Fibroblast of villous mesenchyme (primary cell): ENCODE measurements around the gene PGAM5. TPM values are rescaled to one million over a fixed set of nuclear protein-coding genes. Genes with fewer than 3 reads are reported as not detected.

ENCODE experiments used
- small RNA-seq: library from RNA; depleted of rRNA; stranded (forward); fragments of <200 nt; gene quantifications from one replicate; pipeline ENCODE3, GENCODE V24; 2012
- total RNA-seq: library from RNA; depleted of rRNA; stranded (reverse); fragments of >200 nt; gene quantifications from 2 replicates; pipeline ENCODE4 v1.2.3, GENCODE V29; 2012

PGAM5 gene
- total RNA-seq, 1 donor = 39.3 TPM

Small RNAs within 50 kb of the gene (small RNA-seq; reads per million reads assigned to genes)
- not detected for gene RNA5SP379

Other genes starting within 250 kb of the PGAM5 start
- 3.9 and 42.5 TPM in 2 replicates for gene FBRSL1, start 220.7 kb upstream of the PGAM5 start, total RNA-seq
- gene LRCOL1, start 100.3 kb upstream of the PGAM5 start, total RNA-seq = 0.32 TPM in 1 of 2 replicates, not detected in the other
- gene P2RX2, start 92.1 kb upstream of the PGAM5 start, total RNA-seq = not detected in 2 replicates
- gene POLE, start 23.5 kb upstream of the PGAM5 start, total RNA-seq = 21.9 and 26.3 TPM in 2 replicates
- 10.8 and 16.4 TPM in 2 replicates for gene PXMP2, start 23.3 kb upstream of the PGAM5 start, total RNA-seq
- 94.4 and 118 TPM in 2 replicates for gene ANKLE2, start 51.0 kb downstream of the PGAM5 start, total RNA-seq
- 133 and 148 TPM in 2 replicates for gene GOLGA3, start 118.0 kb downstream of the PGAM5 start, total RNA-seq
- gene CHFR, start 176.8 kb downstream of the PGAM5 start, total RNA-seq = 48.8 and 51.9 TPM in 2 replicates
- 7.7 and 14.2 TPM in 2 replicates for gene ZNF605, start 245.5 kb downstream of the PGAM5 start, total RNA-seq